NCI-H1694 treated with DMSO at 0.1 percent for 48 hours (cell line): ENCODE measurements around the gene ADGRA3.
"Not testable (repeated sequence)": the region's sequence is repeated elsewhere in the genome, so short reads cannot be mapped to it uniquely, and the experiment has no call there.

Source experiments
- DNase-seq: peaks from one replicate; lab custom pipeline; 2025; lab: John Stamatoyannopoulos, UW

ADGRA3 gene

GRCh38 chr4:22439947-22440346, 75.9 kb downstream of the ADGRA3 start:
- no peak for DNase-seq

- DNase-seq: no peak
Observed at GRCh38 chr4:22435652-22436051, 80.2 kb downstream of the ADGRA3 start.

DNA sequence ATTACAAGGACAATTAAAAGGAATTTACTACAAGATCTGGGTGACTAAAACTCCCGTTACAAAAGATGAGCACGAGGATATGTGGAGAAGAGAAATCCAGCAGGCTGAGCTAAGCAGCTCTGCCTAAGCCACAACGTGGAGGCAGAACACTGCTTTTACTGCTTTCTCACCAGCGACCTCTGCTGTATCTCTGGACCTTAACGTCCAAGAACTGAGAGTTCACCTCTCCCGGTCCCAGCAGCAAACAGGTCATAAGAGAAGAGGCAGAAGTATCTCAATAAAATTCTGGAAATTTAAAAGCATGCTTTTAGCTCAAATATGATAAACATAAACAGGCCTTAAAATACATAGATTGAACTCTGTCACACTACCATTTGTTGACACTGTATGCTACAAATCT, 81.0 kb downstream of the ADGRA3 start:
- peak; percentile 1 for DNase-seq

DNA sequence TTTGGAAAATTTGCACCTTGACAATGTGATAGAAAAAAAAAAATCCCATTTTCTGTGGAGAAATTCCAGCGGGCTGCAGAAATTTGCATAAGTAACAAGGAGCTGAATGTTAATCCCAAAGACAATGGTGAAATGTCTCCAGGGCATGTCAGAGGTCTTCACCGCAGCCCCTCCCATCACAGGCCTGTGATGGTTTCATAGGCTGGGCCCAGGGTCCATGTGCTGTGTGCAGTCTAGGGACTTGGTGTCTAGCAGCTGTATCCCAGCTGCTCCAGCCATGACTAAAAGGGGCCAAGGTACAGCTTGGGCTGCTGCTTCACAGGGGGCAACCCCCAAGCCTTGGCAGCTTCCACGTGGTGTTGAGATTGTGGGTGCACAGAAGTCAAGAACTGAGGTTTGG, 85.2 kb downstream of the ADGRA3 start:
- DNase-seq: no peak

DNA sequence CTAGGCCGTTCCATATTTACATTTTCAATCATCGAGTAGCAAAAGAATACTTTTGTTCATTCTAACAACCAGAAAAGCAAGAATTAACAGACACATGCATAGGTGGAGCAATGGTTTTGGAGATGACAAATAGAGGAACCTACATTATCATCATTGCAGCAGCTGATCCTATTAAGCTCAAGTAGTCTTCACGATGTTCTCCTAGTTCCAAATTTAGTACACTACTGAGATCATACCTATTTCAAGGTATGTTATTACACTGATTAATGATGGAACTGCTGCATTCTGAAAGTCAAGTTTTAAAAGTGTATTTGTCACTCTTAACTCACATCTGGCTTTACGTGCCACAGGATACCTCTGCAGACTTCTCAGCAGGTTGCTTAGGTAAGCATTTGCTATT, 87.4 kb downstream of the ADGRA3 start:
- DNase-seq: no peak

DNA sequence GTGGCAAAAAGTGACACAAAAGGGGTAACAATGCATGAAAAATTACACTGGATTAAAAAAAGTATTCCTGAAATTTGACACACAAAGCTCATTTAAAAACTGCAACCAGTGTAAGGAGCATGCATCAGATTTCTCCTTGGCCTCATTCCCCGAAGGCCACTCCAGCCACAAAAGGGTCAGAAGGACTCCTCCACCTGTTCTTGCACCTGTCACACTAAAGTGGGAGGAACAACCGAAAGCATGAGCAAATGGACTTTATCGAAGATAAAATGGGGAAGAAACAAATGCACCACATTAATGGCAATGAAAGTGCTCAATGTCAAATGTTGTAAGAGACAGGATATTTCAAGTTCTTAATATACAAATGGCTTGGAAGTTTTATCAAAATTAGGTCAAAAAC, 88.2 kb downstream of the ADGRA3 start:
- DNase-seq: no peak

DNA sequence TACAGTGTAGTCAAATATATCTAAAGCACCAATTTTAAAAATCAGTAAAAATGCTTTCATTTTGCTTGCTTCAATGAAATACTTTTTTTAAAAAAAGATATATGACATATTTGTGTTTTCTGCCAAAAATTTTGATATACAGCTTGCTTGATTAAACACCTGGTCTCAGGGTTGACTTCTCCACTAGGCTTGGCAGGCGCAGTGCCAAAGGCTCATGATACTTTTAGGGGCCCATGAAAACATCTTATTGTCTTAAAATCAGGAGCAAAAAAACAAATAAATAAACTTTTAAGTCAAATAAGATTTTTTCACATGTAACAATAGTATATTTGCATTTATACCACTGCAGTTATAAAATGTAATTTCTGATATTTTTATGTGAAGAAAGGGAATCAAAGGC, 95.6 kb downstream of the ADGRA3 start:
- no peak for DNase-seq

- no peak for DNase-seq
Observed at GRCh38 chr4:22417408-22417807, 98.5 kb downstream of the ADGRA3 start.

GRCh38 chr4:22416403-22416802, 99.5 kb downstream of the ADGRA3 start:
- peak; percentile 12 for DNase-seq

- no peak for DNase-seq
Observed at GRCh38 chr4:22414833-22415232, 101.0 kb downstream of the ADGRA3 start.

- DNase-seq: no peak
Observed at GRCh38 chr4:22413471-22413870, 102.4 kb downstream of the ADGRA3 start.

GRCh38 chr4:22412013-22412412, 103.9 kb downstream of the ADGRA3 start:
- DNase-seq: no peak

DNA sequence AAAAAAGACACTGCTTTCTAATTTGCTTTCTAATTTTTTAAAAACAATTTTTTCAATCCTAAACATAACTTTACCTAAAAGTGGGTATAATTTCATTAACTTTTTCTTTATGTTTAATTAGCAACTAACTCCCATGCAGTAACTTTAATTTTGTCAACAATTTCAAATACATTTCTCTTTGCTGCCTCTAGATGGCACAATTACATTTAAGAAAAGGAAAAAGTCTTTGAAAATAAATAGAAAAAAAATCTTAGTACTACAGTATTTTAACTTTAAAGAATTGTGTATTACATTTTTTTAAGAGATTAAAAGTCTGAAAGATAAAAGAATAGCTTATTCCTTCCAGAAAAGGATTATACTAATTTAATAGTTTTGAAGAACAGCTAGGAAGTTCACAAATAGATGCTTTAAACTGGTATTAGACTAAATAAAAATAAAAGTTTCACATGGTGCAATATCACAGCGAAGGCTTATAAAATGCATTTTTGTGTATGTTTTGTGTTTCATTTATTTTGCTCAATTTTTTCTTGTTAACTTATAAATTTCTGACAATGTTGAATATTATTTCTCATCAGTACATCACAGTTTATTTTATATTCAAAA, 105.1 kb downstream of the ADGRA3 start:
- peak; percentile 6 for DNase-seq

DNA sequence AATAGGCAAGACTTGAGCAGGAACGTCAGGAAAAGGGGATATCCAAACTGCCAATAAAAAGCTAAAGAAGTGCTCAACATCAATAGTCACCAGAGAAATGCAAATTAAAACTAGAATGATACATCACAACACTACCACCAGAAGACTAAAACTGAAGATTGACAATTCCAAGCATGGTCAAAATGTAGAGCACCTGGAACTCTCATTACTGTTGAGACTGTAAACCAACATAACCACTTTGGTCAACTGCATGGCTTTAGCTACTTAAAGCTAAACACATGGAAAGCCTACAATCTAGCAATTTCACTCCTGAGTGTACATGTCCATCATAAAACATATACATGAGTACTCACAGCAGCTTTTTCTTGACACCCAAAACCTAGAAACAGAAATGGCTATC, 107.4 kb downstream of the ADGRA3 start:
- DNase-seq: no peak

DNA sequence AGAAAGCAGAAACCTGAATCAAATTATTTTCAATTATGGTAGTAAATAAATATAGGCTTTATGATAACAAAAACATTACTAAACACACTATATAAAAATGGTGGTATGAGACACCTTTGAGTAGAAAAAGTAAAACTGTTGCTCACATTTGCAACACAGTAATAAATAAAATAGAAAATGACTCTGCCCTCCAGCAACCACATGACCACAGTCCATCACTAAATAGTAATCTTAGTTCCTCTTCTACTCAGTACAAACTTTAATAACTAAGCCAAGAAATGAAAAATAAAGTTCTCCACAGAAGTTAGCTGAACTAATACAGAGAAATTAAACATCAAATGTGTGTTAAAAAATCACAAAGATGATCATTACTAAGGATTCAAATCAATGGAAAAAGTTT, 108.5 kb downstream of the ADGRA3 start:
- DNase-seq: no peak

- DNase-seq: no peak
Observed at GRCh38 chr4:22398671-22399070, 117.2 kb downstream of the ADGRA3 start.

DNA sequence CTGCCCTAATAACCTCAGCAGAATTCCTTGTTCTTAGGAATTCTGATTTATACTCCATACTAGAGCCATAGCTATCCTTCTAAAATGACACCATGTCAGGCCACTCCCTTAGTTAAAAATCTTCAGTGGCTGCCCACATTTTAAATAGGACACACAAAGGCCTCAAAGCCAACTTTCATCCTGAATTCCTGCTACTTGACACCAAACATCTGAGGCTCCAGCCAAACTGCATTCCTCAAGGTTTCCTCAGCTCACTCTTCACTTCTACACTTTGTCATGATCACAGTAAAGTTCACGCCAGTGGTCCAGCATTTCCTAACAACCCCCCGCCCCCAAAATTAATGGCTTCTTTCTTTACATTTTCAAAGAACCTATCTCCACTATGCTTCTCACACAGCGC, 124.3 kb downstream of the ADGRA3 start:
- DNase-seq: no peak

DNA sequence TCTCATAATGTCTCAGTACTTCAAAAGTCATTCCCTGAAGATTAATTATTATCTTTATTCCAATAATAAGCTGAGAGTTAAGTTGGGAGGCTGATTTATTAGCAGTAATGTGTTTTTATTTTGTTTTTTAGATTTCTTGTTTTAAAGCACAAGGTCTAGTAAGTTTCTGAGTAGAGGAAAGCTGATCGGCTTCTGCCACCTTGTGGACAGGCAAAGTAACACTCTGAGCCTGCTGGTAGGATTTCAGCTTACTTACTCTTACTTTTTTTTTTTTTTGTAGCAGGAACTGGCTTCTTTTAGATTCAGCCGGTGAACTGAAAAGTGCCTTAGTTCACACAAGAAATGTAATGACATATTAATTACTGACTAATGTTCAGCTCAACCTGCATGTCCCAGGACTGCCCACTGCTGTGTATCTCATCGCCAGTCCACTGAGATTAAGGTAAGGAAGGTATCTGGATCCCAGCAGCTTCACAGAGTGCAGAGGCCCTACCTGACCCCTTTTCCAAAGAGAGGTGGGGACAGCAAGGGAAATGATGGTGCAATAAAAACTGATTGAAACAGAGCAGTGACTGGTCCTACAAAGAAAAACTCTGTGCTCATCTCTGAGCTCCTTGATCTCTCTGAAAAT, 126.5 kb downstream of the ADGRA3 start:
- DNase-seq: peak; percentile 13

- DNase-seq: no peak
Observed at GRCh38 chr4:22385611-22386011, 130.3 kb downstream of the ADGRA3 start.

GRCh38 chr4:22384154-22384553, 131.7 kb downstream of the ADGRA3 start:
- no peak for DNase-seq

DNA sequence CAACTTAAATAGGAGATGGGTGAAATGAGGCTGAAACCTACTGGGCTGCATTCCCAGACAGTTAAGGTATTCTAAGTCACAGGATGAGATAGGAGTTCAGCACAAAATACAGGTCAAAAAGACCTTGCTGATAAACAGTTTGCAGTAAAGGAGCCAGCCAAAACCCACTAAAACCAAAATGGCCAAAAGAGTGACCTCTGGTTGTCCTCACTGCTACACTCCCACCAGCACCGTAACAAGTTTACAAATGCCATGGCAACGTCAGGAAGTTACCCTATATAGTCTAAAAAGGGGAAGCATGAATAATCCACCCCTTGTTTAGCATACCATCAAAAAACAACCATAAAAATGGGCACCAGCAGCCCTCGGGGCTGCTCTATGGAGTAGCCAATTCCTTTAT, 133.7 kb downstream of the ADGRA3 start:
- not testable (repeated sequence) for DNase-seq

DNA sequence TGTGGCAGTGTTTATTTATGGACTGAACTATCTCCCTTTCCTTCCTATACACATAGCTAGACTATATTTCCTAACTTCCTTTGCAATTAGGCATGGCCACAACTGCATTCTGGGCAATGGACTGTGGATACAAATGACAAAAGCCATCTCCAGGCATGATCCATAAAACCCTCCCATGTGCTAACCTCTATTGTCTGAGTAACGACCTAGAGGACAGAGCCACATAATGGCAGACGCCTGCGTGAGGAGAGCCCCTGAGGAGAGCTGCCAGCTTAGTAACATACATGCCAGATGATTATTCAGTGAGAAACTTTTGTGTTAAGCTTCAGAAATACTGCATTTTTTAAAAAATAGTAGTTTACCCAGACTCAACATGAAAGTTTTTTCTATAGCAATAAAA, 142.9 kb downstream of the ADGRA3 start:
- no peak for DNase-seq

DNA sequence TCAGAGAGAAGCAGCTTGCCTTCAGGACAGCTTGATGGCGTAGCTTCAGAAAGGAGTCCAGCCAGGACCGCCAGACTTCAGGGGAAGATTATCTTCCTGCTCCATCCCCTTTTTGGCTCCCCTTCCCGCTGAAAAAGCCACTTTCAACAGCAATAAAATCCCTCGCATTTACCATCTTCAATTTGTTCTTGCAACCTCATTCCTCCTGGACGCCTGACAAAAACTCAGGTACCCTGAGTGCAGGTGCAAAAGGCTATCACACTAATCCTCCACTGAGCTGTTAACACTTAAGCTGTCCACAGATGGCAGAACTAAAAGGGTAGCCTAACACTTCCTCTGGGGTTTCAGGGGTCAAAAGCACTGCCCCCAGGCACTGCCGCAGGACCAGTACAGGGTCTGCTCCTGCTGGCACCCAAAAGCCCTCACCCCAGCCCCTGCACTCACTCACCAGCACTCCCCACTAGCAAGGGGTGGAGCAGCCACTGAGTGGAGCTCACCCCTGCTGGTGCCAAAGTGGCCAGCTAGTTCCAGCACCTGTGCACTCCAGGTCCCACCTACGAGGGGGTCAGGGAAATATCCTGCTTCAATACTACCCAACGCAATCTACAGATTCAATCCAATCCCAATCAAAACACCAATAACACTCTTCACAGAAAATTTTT, 145.8 kb downstream of the ADGRA3 start:
- DNase-seq: no peak

GRCh38 chr4:22363787-22364186, 152.1 kb downstream of the ADGRA3 start:
- DNase-seq: no peak
